ENCODE results near the gene DNAJC22.
"Not testable (repeated sequence)": the region's sequence is repeated elsewhere in the genome, so short reads cannot be mapped to it uniquely, and the experiment has no call there.

The DNAJC22 gene

DNA sequence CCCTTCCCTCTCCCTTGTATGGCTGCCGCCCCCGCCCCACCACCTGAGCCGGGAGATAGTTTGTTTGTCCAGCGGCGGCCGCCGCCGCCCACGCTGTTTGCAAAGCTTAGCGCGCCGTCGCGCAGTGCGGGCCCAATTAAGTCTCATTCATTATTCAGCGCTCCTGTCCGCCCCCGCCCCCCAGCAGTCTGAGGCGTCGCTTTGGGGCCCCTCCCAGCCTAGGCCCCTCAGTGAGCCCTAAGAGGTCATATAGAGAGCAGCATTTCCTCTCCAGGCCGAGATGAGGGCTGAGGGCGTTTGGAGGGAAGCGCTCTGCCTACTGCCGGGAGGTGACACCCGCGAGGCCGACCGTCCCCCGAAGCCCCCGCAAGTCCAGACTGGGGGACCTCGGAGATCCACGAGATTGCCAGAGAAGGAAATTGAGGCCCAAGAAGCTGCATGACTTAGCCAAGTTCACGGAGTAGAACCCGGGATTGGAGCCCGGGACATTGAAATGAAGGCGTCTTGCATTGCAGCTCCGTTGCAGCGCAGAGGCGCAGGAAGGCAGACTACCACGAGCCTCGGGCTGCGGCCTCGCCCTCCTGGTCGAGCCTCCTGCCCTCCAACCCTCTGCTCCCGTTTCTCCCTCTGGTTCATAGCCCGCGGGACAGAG is at the start of gene DNAJC22:
Gene DNAJC22 (plus strand): TSS at position 230 of the 652 bp plus-strand sequence. CDS start 1,985 bp downstream, outside the sequence.
- in situ Hi-C loops (cut with HindIII; ENCODE audit: low sequenced_read_pairs), result no loop called here

DNA sequence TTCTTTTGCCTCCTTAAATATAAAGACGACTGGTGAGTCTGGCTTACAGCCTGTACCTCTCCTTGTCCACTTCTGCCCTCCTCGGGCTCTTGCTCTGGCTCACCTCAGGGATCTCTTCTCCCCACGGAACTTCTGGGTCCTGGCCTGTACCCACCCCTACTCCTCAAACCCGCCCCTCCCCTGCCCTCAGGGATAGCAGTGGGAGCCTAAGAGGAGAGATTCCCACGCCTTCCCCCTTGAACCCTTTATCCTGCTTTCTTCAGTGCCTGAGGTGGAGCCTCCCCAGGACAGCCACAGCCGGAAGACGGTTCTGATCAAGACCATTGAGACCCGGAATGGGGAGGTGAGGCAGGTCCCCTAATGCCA is 49.0 kb upstream of the DNAJC22 start:
- in situ Hi-C loops (cut with HindIII; ENCODE audit: low sequenced_read_pairs), result no loop called here

DNA sequence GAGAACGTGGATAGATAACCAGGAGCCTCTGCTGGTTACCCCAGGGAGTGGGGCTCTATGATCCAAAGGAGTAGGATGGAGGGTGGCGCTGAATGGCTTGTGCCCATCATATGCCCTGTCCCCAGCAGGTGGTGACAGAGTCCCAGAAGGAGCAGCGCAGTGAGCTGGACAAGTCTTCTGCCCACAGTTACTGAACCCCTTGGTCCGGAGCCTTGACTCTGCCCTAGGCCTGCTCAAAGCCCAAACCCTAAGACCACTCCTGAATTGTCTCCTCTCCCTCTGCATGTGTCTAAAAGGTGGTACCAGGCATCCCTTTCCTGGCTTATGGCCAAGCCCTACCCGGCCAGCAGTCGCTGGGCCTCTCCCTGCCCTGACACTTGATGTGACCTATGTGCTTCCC is 48.5 kb upstream of the DNAJC22 start:
- in situ Hi-C loops (cut with HindIII; ENCODE audit: low sequenced_read_pairs), result no loop called here

DNA sequence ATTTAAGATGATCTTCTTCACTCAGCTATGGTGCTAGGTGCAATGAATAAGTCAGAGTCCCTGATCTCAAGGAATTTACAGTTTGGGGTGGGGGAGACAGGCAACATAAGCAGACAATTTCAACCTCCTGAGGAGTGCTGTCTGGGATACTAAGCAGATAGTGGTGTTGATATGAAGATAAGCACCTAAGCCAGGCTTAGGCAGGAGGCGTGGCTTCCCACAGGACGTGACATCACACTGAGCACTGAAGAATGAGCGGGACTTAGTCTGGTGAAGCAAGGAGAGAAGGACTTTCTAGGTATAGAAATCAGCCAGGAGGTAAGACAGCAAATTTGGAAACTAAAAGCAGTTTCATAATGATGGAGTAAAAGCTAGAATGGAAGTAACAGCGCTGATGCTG is 44.9 kb upstream of the DNAJC22 start:
- in situ Hi-C loops (cut with HindIII; ENCODE audit: low sequenced_read_pairs), result no loop called here

DNA sequence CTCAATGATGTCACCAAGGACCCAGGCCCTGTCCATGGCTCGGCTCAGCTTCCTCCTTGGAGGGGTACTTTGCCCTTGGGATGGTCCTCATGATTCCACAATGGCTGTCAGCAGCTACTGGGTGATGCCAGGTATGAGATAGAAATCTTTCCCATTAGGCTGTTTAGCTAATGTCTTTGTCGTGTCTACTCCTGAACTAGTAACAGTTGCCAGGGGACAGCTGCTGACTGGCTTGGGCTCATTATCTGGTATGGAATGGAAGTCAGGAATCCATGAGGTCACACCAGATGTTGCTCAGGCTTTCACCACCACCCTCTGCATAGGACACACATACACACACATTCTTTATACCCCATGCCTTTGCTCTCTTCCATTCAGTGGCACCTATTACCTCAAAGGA is 42.5 kb upstream of the DNAJC22 start:
- in situ Hi-C loops (cut with HindIII; ENCODE audit: low sequenced_read_pairs), result no loop called here

DNA sequence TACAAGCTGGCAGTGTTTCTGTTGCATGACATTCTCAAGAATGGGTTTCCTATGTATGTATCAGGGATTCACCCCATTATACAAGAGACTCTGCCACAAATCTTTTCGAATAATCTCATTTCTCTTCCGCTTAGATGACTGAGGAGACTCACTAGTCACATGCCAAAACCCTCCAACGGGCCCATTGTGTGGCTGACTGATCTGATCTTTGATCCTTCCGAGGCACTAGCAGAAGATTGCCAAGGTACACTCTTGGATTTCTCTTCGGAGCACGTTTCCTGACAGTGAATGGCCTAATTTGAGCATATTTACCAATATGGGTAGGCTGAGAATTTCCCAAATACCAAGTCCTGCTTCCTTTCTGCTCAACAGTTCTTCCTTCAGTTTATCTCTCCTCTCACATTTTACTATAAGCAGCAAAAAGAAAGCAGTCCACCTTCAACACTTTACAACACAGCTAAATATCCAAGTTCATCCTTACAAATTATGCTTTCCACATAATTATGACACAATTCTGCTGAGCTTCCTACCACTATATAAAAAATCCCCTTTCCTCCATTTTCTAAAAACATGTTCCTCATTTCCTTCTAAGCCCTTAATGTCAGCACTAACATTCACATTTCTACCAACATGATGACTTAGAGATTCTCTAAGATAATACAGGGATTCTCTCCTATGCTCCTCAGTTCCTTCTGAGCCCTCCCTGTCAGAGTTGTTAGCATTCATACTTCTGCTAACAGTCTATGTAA is 40.8 kb upstream of the DNAJC22 start:
- in situ Hi-C loops (cut with HindIII; ENCODE audit: low sequenced_read_pairs), result no loop called here

DNA sequence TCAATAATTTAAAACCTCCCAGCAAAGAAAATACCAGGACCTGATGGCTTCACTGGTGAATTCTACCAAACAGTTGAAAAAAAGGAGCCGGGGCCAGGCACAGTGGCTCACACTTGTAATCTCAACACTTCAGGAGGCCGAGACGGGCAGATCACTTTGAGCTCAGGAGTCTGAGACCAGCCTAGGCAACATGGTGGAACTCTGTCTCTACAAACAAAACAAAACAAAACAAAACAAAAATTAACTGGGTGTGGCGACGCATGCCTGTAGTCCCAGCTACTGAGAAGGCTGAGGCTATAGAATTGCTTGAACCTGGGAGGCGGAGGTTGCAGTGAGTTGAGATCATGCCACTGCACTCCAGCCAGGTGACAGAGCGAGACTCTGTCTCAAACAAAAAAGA is 37.3 kb upstream of the DNAJC22 start:
- in situ Hi-C loops (cut with HindIII; ENCODE audit: low sequenced_read_pairs), result no loop called here

DNA sequence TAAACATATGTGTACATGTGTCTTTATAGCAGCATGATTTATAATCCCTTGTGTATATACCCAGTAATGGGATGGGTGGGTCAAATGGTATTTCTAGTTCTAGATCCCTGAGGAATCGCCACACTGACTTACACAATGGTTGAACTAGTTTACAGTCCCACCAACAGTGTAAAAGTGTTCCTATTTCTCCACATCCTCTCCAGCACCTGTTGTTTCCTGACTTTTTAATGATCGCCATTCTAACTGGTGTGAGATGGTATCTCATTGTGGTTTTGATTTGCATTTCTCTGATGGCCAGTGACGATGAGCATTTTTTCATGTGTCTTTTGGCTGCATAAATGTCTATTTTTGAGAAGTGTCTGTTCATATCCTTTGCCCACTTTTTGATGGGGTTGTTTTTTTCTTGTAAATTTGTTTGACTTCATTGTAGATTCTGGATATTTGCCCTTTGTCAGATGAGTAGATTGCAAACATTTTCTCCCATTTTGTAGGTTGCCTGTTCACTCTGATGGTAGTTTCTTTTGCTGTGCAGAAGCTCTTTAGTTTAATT is 36.2 kb upstream of the DNAJC22 start:
- in situ Hi-C loops (cut with HindIII; ENCODE audit: low sequenced_read_pairs), result not testable (repeated sequence)

DNA sequence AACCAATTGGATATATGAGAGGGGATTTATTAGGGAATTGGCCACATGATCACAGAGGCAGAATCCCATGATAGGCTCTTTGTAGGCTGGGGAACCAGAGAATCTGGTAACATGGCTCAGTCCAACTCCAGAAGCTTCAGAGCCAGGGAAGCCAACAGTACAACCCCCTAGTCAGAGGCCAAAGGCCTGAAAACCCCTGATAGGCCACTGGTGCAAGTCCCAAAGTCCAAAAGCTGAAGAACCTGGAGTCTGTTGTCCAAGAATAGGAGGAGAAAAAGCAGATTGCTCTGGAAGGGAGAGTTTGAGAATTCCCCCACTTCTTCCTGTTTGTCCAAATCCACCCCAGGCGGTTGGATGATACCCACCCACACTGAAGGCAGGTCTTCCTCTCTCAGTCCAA is 31.9 kb upstream of the DNAJC22 start:
- in situ Hi-C loops (cut with HindIII; ENCODE audit: low sequenced_read_pairs), result no loop called here

DNA sequence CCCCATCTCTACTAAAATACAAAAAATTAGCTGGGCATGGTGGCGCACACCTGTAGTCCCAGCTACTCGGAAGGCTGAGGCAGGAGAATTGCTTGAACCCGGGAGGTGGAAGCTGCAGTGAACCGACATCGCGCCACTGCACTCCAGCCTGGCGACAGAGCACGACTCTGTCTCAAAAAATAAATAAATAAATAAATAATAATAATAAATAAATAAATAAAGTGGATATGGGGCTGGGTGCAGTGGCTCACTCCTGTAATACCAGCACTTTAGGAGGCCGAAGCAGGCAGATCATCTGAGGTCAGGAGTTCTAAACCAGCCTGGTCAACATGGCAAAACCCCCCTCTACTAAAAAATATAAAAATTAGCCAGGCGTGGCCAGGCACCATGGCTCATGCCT is 29.6 kb upstream of the DNAJC22 start:
- in situ Hi-C loops (cut with HindIII; ENCODE audit: low sequenced_read_pairs), result not testable (repeated sequence)

DNA sequence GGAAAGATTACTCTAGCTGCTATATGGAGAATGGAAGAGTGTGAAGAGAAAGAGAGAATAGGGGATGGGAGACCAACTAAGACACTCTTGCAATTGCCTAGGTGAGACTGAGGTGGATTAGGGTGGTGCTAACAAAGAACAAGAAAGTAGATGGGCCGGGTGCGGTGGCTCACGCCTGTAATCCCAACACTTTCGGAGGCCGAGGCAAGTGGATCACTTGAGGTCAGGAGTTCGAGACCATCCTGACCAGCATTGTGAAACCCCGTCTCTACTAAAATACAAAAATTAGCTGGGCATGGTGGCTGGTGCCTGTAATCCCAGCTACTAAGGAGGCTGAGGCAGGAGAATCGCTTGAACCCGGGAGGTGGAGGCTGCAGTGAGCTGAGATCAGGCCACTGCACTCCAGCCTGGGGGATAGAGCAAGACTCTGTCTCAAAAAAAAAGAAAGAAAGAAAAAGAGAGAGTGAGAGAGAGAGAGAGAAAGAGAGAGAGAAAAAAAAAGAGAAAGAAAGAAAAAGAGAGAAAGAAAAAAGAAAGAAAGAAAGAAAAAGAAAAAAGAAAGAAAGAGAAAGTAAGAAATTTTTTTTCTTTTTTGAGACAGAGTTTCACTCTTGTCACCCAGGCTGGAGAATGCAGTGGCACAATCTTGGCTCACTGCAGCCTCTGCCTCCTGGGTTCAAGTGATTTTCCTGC is 26.1 kb upstream of the DNAJC22 start:
- in situ Hi-C loops (cut with HindIII; ENCODE audit: low sequenced_read_pairs), result not testable (repeated sequence)

DNA sequence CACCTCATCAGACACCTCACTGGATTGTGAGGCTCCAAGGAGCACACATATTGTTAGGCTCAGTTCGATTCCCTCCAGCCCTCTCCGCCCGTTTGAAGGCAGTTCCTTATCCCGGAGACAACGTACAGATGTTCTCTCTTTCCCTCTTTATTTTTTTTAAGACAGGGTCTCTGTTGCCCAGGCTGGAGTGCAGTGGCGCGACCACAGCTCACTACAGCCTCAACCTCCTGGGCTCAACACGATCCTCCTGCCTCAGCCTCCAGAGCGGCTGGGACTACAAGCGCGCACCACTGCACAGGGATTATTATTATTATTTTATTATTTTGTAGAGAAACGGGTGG is 24.4 kb upstream of the DNAJC22 start:
- in situ Hi-C loops (cut with HindIII; ENCODE audit: low sequenced_read_pairs), result no loop called here

DNA sequence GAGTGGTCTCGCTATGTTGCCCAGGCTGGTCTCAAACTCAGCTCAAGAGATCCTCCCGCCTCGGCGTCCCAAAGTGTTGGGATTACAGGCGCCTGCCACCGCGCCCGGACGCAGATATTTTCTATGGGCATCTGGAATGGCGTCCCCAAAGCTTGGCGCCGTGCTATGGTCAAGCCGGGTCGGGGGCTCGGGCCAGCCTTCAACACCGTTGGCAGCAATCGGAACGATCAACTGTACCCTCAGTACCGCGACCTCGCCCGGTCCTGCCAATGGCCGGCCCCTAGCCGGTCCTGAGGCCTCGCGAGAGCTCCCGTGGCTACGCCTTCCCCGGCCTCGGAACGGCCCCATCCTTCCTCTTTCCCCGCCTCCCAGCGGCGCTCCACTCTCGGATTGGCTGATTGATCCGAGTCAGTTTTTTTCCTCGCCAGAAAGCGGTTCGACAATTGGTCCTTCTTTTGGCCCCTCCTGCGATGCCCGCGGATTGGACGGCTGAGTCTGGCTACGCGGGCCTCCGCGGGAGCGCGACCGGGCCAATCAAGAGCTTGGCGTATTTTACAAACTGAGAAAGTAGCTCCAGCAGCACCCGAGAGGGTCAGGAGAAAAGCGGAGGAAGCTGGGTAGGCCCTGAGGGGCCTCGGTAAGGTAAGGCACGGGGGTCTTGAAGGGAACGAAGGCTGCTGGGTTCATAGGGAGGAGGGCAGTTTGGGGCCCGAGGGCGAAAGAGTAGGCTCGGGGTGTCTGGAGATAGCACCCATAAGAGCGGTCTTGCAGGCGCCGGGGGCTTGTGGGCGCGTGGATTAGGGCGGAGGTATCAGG is 23.8 kb upstream of the DNAJC22 start, which contains the start of gene TROAP:
Gene TROAP (plus strand): TSS at position 548 of the 816 bp plus-strand sequence. CDS start 354 bp downstream, outside the sequence.
- in situ Hi-C loops (cut with HindIII; ENCODE audit: low sequenced_read_pairs), result no loop called here

DNA sequence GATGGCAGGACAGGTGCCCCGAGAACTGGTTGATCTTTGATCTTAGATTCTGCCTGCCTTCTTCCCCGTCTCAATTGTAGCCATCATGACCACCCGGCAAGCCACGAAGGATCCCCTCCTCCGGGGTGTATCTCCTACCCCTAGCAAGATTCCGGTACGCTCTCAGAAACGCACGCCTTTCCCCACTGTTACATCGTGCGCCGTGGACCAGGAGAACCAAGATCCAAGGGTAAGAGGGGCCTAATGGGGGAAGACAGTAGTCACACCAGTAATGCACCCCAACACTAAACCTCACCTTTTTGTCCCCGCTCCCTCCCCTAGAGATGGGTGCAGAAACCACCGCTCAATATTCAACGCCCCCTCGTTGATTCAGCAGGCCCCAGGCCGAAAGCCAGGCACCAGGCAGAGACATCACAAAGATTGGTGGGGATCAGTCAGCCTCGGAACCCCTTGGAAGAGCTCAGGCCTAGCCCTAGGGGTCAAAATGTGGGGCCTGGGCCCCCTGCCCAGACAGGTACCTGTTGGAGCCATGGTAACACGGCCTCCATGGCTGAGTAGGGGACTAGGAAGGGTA is 23.1 kb upstream of the DNAJC22 start:
- in situ Hi-C loops (cut with HindIII; ENCODE audit: low sequenced_read_pairs), result no loop called here

DNA sequence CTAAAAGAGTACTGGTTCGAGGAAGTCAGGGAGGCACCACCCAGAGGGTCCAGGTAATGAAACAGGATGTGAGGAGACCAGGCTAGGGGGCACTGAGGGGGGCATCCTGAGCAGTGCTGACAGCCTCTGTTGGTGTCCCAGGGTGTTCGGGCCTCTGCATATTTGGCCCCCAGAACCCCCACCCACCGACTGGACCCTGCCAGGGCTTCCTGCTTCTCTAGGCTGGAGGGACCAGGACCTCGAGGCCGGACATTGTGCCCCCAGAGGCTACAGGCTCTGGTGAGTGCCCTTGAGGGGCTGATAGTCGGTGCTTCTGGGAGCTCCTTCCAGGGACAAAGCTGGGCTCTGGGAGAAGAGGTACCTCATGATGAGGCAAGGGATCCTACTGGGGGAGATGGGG is 21.1 kb upstream of the DNAJC22 start:
- in situ Hi-C loops (cut with HindIII; ENCODE audit: low sequenced_read_pairs), result no loop called here

DNA sequence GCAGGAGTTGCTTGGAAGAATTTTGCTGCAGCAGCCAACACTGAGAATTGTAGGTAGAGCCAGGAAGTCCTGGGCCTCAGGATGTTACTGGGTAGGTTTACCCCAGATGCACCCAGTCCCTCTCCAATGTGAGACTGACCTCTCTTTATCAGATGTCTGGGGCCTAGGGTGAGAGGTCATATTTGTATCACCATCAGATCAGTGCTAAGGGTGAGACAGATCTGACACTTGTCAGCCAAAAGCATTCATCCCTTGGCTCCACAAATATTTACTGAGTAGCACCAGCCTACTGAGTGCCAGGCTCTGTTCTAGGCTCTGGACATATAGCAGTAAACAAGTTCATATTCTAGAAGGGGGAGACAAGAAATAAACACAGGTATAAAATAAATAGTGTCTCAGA is 19.3 kb upstream of the DNAJC22 start:
- in situ Hi-C loops (cut with HindIII; ENCODE audit: low sequenced_read_pairs), result no loop called here

DNA sequence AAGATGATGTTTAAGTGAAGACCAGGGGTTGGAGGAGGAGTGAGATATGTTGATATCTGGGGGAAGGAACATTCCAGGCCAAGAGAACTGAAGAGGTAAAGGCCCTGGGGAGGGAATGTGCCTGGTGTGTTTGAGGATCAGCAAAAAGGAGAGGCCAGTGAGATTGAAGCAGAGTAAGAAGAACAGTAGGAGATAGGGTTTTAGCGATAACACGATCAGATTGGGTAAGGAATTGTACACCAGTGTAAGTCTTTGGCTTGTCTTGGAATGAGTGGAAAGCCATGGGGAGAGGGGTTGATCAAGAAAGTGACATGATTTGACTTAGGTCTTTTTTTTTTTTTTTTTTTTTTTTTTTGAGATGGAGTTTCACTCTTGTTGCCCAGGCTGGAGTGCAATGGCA is 18.8 kb upstream of the DNAJC22 start:
- in situ Hi-C loops (cut with HindIII; ENCODE audit: low sequenced_read_pairs), result no loop called here

DNA sequence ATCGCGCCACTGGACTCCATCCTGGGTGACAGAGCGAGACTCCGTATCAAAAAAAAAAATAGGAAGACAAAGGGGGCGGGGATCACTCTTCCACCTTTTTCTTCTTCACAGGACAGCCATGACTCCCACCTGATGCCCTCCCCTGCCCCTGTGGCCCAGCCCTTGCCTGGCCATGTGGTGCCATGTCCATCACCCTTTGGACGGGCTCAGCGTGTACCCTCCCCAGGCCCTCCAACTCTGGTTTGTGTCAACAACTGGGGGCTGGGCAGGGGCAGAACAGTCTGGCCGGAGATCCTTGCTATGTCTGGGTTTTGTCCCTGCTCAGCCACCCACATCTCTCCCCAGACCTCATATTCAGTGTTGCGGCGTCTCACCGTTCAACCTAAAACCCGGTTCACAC is 17.9 kb upstream of the DNAJC22 start:
- in situ Hi-C loops (cut with HindIII; ENCODE audit: low sequenced_read_pairs), result no loop called here

DNA sequence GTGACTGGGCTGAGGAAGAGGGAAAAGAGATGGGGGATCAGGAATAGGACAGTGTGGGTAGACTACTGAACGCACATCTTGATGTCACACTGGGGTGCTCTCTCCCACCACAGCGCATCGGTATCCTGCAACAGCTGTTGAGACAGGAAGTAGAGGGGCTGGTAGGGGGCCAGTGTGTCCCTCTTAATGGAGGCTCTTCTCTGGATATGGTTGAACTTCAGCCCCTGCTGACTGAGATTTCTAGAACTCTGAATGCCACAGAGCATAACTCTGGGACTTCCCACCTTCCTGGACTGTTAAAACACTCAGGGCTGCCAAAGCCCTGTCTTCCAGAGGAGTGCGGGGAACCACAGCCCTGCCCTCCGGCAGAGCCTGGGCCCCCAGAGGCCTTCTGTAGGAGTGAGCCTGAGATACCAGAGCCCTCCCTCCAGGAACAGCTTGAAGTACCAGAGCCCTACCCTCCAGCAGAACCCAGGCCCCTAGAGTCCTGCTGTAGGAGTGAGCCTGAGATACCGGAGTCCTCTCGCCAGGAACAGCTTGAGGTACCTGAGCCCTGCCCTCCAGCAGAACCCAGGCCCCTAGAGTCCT is 16.6 kb upstream of the DNAJC22 start:
- in situ Hi-C loops (cut with HindIII; ENCODE audit: low sequenced_read_pairs), result no loop called here
